GM21367 (cell line): ENCODE data around the gene ALOX15B.

Experiments used
- ATAC-seq: cut with Tn5 transposase; IDR thresholded peaks from one replicate; pipeline ENCODE4 v1.9.1; 2021; ENCODE audit not compliant: unreplicated experiment

The ALOX15B gene

DNA sequence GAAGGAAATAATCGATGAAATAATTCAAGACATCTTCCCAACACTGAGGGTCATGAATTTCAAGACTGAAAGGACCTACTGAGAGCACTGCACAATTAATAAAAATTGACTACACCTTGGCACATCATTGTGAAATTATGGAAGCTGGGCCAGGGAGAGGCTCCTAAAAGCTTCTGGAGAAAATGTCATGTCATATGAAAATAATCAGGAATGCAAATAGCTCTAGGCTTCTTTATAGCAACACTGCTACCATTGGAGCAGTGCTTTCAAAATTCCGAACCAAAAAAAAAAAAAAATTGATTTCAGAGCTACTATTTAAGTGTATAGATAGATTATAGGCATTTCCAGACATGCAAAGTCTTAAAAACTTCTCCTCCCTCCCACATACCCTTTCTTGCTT, 6.4 kb upstream of the ALOX15B start:
- ATAC-seq, result no peak

DNA sequence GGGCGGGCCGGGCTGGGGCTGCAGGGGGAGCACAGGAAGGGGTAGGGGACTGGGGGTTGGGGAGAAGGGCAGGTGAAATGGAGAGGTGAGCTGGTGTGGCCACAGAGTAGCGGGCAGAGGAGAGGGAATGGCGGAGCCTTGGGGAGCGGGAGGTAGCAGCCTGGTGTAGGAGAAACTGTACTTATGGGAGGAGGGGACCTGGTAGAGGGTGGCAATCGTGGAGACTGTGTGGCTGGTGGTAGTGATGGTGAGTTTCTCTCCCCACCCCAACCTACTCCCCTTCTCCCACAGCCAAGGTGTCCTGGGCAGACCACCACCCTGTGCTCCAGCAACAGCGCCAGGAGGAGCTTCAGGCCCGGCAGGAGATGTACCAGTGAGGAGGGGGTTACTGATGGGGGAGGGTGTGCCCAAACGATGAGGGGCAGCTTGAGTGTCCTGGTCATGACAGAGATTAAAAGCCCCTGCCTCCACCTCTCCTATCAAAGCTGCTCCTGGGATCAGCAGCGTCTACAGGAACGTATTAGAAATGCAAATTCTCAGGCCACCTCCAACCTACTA, 831 bp downstream of the ALOX15B start:
- no peak for ATAC-seq

DNA sequence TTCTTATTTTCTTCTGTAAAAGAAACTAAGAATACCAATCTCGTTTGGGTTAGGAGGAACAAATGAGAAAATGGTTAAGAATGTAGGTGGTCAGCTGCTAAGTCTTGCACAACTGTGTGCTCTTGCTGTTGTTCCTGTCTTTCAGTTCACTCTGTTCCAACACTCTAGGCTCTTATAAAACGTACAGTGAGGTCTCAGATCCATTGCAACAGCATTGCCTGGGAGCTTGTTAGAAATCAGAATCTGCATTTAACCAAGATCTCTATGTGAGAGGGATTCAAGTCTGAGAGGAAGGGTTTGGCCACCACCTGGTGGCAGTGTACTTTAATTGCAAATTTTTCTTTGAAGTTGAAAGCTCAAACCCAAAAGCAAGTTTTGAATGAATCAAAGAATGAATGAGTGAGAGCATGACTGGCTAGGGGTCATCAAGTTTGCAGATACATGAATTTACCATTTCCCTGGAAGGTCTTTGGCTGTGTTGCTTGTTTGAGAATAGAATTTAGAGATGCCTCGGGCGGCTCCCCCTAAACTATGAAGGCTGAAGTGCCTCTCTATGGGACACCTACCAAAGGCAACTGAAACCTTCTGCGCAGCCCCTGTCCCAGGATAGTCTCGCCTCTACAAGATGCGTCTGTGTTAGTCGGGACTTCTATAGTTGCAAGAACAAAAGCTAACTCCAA, 2.5 kb downstream of the ALOX15B start:
- ATAC-seq, result no peak

GRCh38 chr17:8041979-8042378, 3.1 kb downstream of the ALOX15B start:
- ATAC-seq, result no peak

DNA sequence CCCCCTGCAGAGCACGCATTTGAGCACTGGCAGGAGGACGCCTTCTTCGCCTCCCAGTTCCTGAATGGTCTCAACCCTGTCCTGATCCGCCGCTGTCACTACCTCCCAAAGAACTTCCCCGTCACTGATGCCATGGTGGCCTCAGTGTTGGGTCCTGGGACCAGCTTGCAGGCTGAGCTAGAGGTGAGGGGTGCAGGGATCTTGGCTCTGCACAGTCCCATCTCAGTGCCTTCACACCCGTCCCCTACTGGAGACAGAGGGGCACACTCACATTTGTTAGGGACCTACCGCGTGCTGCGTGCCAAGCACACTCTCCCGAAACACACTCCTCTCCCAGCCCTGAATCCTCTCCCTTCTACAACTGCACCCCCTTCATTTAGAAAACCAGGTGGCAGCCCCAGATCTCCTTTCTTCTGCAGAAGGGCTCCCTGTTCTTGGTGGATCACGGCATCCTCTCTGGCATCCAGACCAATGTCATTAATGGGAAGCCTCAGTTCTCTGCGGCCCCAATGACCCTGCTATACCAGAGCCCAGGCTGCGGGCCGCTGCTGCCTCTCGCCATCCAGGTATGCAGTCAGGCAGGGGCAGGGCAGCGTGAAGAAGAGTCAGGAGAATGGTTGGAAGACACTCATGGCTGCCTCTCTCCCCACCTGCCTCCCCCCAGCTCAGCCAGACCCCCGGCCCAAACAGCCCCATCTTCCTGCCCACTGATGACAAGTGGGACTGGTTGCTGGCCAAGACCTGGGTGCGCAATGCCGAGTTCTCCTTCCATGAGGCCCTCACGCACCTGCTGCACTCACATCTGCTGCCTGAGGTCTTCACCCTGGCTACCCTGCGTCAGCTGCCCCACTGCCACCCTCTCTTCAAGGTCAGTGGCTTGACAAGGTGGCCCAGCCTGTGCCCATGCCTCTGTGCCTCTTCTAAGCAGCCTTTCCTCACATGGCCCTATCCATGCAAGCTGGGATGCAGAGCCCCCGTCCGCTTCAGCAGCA, 6.3 kb downstream of the ALOX15B start:
- no peak for ATAC-seq

- ATAC-seq, result no peak
Measured at GRCh38 chr17:8046306-8046928, 7.6 kb downstream of the ALOX15B start.

GRCh38 chr17:8046929-8047768, 8.3 kb downstream of the ALOX15B start:
- ATAC-seq, result no peak

- ATAC-seq, result no peak
Measured at GRCh38 chr17:8047769-8048110, 8.9 kb downstream of the ALOX15B start.

DNA sequence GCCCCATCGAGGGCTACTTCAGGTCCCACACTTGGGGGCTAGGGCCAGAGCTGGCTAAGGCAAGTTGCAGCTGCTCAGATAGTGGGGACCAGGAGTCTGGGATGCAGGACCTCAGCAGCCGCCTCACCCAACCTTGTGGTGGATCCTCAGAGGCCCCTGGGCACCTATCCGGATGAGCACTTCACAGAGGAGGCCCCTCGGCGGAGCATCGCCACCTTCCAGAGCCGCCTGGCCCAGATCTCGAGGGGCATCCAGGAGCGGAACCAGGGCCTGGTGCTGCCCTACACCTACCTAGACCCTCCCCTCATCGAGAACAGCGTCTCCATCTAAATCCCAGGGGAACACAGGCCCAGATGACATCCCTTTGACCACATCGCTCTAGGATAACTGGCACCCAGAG, 9.4 kb downstream of the ALOX15B start:
- no peak for ATAC-seq

DNA sequence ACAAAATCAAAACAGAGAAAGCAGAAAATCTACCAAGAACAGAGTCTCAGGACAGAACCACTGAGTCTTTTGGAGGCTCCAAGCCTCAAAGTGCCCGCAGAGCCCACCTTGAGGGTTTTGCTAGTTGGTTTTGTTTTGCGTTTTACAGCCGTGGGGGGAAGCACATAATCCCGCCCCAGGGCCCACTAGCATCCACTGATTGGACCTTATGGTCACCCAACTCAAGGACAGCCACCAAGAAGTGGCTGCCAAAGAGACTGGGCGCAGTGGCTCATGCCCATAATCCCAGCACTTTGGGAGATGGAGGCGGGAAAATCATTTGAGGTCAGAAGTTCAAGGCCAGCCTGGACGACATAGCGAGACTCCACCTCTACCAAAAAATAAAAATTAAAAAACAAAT, 9.9 kb downstream of the ALOX15B start:
- ATAC-seq, result no peak

DNA sequence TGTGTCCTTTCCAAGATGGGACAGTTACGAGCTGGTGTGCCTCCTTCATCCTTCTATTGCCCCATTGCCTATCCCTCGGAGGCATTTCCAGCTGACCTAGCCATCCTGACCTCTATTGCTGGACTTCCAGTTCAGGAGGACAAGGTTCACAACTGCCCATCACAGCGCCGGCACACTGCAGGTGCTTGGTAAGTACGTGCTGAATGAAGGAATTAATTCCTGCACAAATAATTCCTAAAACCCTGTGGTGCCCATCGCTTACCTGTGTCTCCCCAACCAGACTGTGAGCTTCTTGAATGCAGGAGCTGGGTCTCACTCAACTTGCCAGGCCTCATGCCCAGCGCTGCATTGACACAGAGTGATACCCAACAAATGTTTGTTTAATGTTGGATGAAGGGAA, 13.0 kb downstream of the ALOX15B start:
- no peak for ATAC-seq

- no peak for ATAC-seq
Measured at GRCh38 chr17:8052256-8053252, 13.7 kb downstream of the ALOX15B start.

DNA sequence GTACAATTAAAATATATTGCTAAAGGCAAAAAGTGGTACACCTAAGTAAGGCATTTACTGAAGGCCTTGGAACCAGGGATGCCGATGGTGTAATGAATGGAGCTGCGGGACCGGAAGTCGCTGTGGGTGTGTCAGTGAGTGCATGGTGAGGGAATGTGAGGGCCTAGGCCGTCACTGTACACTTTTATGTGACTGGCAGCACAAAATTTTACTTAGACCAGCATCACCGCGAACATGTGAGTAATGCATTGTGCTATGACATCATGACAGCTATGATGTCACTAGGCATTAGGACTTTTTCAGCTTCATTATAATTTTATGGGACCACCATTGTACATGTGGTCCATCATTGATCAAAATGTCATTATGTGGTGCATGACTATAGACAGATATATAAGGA, 14.7 kb downstream of the ALOX15B start:
- ATAC-seq, result no peak

- no peak for ATAC-seq
Measured at GRCh38 chr17:8055851-8056231, 17.0 kb downstream of the ALOX15B start.

DNA sequence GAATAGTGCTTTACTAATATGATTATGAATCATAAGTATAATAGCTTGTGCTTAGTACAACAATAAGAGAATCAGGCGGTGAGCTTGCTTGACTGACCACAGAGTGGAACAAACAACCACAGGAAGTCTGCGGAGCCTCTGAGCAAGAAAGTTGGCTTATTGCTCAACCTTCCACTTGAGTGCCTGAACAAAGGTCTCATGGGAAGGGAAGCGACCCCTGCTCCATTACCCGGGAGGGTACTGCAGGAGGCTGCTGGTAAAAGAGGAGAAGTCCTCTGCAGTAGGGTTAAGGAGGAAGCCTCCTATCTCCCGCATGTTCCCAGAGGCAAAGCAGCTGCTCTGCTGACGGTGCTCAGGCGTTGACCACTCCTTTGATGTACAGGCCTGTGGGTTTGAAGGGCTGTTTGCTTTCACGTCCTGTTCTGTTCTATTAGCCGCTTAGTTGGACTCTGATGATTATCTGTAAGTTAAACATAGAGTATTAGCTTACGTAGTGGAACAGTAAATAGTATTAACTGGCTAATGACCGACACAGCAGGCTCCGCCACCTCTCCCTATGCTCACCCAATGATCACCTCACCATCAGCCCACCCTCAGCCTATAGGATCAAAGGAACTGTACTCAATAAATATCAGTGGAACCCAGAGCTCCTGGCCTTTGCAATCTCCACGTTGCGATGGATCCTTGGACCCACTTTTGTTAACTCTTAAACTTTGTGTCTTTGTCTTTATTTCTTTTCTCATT, 17.5 kb downstream of the ALOX15B start:
- ATAC-seq, result no peak

GRCh38 chr17:8056976-8057625, 18.2 kb downstream of the ALOX15B start:
- ATAC-seq, result no peak

DNA sequence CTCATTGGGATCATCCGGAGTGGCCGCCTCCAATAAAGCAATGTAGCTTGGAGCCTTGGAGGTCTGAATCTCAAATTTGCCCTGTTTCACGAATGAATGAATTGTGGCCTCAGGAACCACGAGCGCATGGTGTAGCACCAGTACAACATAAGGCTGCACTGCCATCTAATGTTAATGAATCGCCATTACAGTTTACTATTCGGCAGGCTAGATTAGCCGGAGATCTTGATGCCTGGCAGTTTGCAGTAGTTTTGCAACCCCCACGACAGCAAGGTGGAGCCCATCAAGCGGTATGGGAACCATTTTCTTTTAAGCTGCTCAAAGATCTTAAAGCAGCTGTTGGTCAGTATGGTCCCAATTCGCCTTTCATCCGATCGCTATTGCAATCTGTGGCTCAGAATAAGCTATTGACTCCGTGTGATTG, 18.8 kb downstream of the ALOX15B start:
- no peak for ATAC-seq

GRCh38 chr17:8059131-8059530, 20.3 kb downstream of the ALOX15B start:
- ATAC-seq, result no peak
